Smooth muscle cell (in vitro differentiated cells): ENCODE data around the gene SPN. TPM values are rescaled to one million over a fixed set of nuclear protein-coding genes. Genes with fewer than 3 reads are reported as not detected.
"Not testable (repeated sequence)": the region's sequence is repeated elsewhere in the genome, so short reads cannot be mapped to it uniquely, and the experiment has no call there.

Source experiments
- DNase-seq: peaks from one replicate; lab custom pipeline; 2025; ENCODE audit not compliant: unreplicated experiment; lab: John Stamatoyannopoulos, UW
- H2AFZ ChIP-seq: fragments of 200-600 bp; sonication (generic); 2 replicates; pipeline ENCODE4 v1.6.0; 2016; ENCODE audit warnings: antibody characterized with exemption, low read depth, mild to moderate bottlenecking
- H3F3A ChIP-seq: fragments of 200-600 bp; sonication (generic); 2 replicates; pipeline ENCODE4 v1.6.0; 2017; ENCODE audit warnings: antibody characterized with exemption, low read depth
- H3K27ac ChIP-seq: fragments of 200-600 bp; sonication (generic); 2 replicates; pipeline ENCODE4 v1.5.1; 2016; ENCODE audit warnings: low read depth, mild to moderate bottlenecking
- H3K27me3 ChIP-seq: fragments of 200-600 bp; sonication (generic); 2 replicates; pipeline ENCODE4 v1.6.1; 2016; ENCODE audit warnings: low read depth, mild to moderate bottlenecking
- H3K36me3 ChIP-seq: fragments of 200-600 bp; sonication (generic); 2 replicates; pipeline ENCODE4 v1.5.1; 2016; ENCODE audit warnings: low read depth
- H3K4me1 ChIP-seq: fragments of 200-600 bp; sonication (generic); 2 replicates; pipeline ENCODE4 v1.5.1; 2016; ENCODE audit warnings: low read depth
- H3K4me2 ChIP-seq: fragments of 200-600 bp; sonication (generic); 2 replicates; pipeline ENCODE4 v1.6.0; 2016; ENCODE audit warnings: mild to moderate bottlenecking
- H3K4me3 ChIP-seq: fragments of 200-600 bp; sonication (generic); 2 replicates; pipeline ENCODE4 v1.5.1; 2016; ENCODE audit warnings: mild to moderate bottlenecking
- H3K79me2 ChIP-seq: fragments of 200-600 bp; sonication (generic); 2 replicates; pipeline ENCODE4 v1.6.0; 2016; ENCODE audit warnings: low read depth, mild to moderate bottlenecking
- H3K9ac ChIP-seq: fragments of 200-600 bp; sonication (generic); 2 replicates; pipeline ENCODE4 v1.6.0; 2016; ENCODE audit warnings: low read depth
- H3K9me3 ChIP-seq: fragments of 200-600 bp; sonication (generic); replicated peaks from 2 replicates; pipeline ENCODE4 v1.5.1; 2016; ENCODE audit warnings: low read depth
- H4K20me1 ChIP-seq: fragments of 200-600 bp; sonication (generic); 2 replicates; pipeline ENCODE4 v1.6.0; 2016; ENCODE audit warnings: low read depth
- WGBS: methylation state at CpG from one replicate; pipeline ENCODE4 v1.1.7; 2016; ENCODE audit warnings: low lambda C conversion rate; 5-methylcytosine and 5-hydroxymethylcytosine counted together
- polyA plus RNA-seq: library from polyadenylated mRNA; unstranded; fragments of >200 nt; fragmentation: Nextera tagmentation; extraction: Ambion mirVana; gene quantifications from 2 replicates; pipeline ENCODE4 v1.2.1, GENCODE V29; 2016
- total RNA-seq: library from RNA; depleted of rRNA; stranded (reverse); fragments of >200 nt; gene quantifications from 2 replicates; pipeline ENCODE4 v1.2.3, GENCODE V29; 2014
- TF ChIP-seq, protein P1 (sequence below): fragments of 200-600 bp; sonication (generic); IDR thresholded peaks from 2 replicates; pipeline ENCODE4 v1.5.1; 2017; ENCODE audit warnings: borderline replicate concordance, mild to moderate bottlenecking, antibody characterized with exemption; ENCODE audit not compliant: insufficient read depth, poor library complexity, severe bottlenecking

SPN gene
- total and polyA plus RNA-seq, 2 experiments from 2014 or later, result not detected

DNA sequence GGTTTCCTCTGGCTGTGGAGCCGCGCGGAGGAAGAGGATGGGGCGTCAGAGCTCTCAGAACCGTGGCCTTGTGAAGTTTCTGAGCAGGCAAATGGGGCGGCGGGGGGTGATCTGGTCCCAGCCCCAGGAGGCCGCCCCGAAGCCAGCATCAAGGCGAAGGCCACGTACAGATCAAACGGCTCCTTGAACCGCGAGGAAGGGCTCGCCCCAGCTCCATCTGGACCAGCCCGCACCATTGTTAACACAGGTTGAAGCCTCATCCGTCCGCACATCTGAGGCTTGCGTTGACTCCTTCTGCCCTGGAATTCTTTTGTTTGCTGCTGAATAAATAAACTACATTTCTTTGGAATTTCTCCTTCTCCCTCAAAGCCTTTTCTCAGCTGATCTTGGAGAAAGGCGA is 31.4 kb upstream of the SPN start:
- DNase-seq, H3K36me3 ChIP-seq, H3K4me3 ChIP-seq, H3F3A ChIP-seq, H3K4me1 ChIP-seq, H3K27ac ChIP-seq, H3K27me3 ChIP-seq, H4K20me1 ChIP-seq, H3K9ac ChIP-seq, H3K9me3 ChIP-seq, H3K4me2 ChIP-seq, H3K79me2 ChIP-seq, H2AFZ ChIP-seq: not testable (repeated sequence)
- 81% methylated on average over 20 of the region's 20 CpGs for WGBS

DNA sequence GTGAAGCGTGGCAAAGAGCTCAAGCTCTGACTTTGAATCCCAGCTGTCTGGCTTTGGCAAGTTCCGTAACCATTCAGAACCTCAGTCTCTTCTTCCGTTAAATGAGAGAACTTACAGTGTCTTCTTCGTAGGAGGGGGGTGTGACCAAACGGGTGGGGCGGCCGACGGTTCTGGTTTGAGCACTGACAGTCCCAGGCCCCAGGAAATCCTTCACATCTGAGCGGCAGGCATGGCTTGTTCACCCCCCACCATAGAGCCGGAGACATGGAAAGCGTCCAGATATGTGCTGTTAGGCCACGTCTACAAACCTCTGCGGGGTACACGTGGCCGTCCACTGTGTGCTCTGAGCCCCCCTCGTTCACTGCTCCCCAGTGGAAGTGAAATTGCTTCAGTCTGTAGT is 27.1 kb upstream of the SPN start:
- not testable (repeated sequence) for H3K36me3 ChIP-seq, H3K4me3 ChIP-seq, H2AFZ ChIP-seq, H3F3A ChIP-seq, DNase-seq, H3K27me3 ChIP-seq, H3K9ac ChIP-seq, H3K4me1 ChIP-seq, H3K27ac ChIP-seq, H3K79me2 ChIP-seq, H3K4me2 ChIP-seq, H4K20me1 ChIP-seq, H3K9me3 ChIP-seq
- 76% methylated on average over 15 of the region's 16 CpGs for WGBS

DNA sequence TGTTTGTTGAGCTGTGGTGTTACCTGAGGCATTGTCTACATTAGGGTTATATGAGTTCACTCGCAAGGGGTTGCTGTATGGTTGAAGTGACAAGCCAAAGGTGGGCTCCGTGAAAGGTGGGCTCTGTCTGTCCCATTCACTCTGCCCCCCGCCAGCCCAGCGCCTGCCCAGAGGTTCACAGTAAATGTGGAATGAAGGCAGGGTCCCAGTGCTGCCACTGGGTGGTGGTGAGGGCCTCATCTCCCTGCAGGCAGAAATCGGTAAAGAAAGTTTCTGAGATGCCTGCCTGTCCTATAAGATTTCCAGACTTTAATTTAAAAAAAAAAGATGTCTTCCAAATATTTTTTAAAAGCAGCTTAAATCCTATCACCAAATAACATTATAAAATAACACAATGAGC is 26.7 kb upstream of the SPN start:
- not testable (repeated sequence) for H3K9ac ChIP-seq, H3K36me3 ChIP-seq, H3K9me3 ChIP-seq, H2AFZ ChIP-seq, H3K4me2 ChIP-seq, H4K20me1 ChIP-seq, H3K4me3 ChIP-seq, H3F3A ChIP-seq, H3K4me1 ChIP-seq, H3K27me3 ChIP-seq, H3K79me2 ChIP-seq, H3K27ac ChIP-seq, DNase-seq
- 58% methylated on average over 1 of the region's 5 CpGs for WGBS

DNA sequence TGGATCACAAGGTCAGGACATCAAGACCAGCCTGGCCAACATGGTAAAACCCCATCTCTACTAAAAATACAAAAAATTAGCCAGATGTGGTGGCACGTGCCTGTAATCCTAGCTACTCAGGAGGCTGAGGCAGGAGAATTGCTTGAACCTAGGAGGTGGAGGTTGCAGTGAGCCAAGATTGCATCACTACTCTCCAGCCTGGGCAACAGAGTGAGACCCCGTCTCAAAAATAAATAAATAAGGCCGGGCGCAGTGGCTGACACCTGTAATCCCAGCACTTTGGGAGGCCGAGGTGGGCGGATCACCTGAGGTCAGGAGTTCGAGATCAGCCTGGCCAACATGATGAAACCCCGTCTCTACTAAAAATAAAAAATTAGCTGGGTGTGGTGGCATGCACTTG is 24.3 kb upstream of the SPN start:
- WGBS, result 97% methylated on average over 8 of the region's 8 CpGs
- H3K79me2 ChIP-seq, H3K27ac ChIP-seq, H3K9me3 ChIP-seq, H2AFZ ChIP-seq, H3F3A ChIP-seq, H3K4me3 ChIP-seq, H3K4me1 ChIP-seq, H3K4me2 ChIP-seq, H3K9ac ChIP-seq, DNase-seq, H3K36me3 ChIP-seq, H4K20me1 ChIP-seq, H3K27me3 ChIP-seq: not testable (repeated sequence)

DNA sequence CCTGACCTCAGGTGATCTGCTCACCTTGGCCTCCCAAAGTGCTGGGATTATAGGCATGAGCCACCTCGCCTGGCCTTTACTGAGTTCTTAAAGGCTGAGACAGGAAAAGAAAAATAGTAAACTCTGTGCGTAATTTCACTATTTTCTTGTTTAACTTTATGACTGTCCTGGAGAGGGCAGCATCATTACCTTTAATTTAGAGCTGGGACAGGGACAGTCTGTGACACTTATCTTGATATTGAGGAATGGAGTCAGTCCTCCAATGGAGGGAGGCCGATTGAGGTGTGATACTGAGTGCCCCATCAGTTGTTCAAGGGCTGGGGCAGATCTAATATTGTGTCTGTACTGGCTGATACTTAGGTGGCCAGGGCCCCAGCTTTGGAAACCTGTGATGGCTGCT is 21.5 kb upstream of the SPN start:
- 82% methylated on average over 3 of the region's 3 CpGs for WGBS
- Histone ChIP-seq H3K4me2 (no peak overlapping the region), H3K4me3 (no peak overlapping the region), H3K79me2 (no peaks in the 10 kb centered on the region), H3K9ac (no peak overlapping the region), H3F3A (no peaks in the 10 kb centered on the region), H3K9me3 (no peaks in the 10 kb centered on the region), H2AFZ (no peak overlapping the region), H3K27ac (no peak overlapping the region), H3K27me3 (no peaks in the 10 kb centered on the region), H3K4me1 (no peaks in the 10 kb centered on the region), H3K36me3 (no peaks in the 10 kb centered on the region), H4K20me1 (no peaks in the 10 kb centered on the region)
- TF ChIP-seq, protein P1, sequence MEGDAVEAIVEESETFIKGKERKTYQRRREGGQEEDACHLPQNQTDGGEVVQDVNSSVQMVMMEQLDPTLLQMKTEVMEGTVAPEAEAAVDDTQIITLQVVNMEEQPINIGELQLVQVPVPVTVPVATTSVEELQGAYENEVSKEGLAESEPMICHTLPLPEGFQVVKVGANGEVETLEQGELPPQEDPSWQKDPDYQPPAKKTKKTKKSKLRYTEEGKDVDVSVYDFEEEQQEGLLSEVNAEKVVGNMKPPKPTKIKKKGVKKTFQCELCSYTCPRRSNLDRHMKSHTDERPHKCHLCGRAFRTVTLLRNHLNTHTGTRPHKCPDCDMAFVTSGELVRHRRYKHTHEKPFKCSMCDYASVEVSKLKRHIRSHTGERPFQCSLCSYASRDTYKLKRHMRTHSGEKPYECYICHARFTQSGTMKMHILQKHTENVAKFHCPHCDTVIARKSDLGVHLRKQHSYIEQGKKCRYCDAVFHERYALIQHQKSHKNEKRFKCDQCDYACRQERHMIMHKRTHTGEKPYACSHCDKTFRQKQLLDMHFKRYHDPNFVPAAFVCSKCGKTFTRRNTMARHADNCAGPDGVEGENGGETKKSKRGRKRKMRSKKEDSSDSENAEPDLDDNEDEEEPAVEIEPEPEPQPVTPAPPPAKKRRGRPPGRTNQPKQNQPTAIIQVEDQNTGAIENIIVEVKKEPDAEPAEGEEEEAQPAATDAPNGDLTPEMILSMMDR, result no peak
- no peak for DNase-seq

DNA sequence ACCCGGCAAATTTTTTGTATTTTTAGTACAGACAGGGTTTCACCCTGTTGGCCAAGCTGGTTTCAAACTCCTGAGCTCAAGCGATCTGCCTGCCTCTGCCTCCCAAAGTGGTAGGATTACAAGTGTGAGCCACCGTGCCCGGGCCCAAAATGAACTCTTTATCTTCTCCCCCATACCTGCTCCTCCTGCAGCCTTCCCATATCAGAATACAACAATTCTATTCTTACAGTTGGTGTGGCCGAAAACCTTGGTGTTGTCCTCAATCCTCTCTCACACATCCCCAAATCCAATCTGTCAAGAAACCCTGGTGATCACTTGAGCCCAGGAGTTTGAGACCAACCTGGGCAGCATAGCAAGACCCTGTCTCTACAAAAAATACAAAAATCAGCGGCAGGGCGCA is 19.5 kb upstream of the SPN start:
- Histone ChIP-seq H3K4me3 (no peak overlapping the region), H2AFZ (no peak overlapping the region), H3K36me3 (no peaks in the 10 kb centered on the region), H3F3A (no peaks in the 10 kb centered on the region), H3K9ac (no peak overlapping the region), H3K9me3 (no peaks in the 10 kb centered on the region), H3K4me1 (no peaks in the 10 kb centered on the region), H3K79me2 (no peaks in the 10 kb centered on the region), H3K4me2 (no peak overlapping the region), H4K20me1 (no peaks in the 10 kb centered on the region), H3K27me3 (no peaks in the 10 kb centered on the region), H3K27ac (no peak overlapping the region)
- DNase-seq, result no peak
- 99% methylated on average over 7 of the region's 7 CpGs for WGBS
- TF ChIP-seq, protein P1, result no peak
